ENCODE measurements around the gene CCDC172. TPM values are rescaled to one million over a fixed set of nuclear protein-coding genes. Genes with fewer than 3 reads are reported as not detected.

CCDC172 gene
- total RNA-seq, 1 donor from 2014 or later, result not detected

DNA sequence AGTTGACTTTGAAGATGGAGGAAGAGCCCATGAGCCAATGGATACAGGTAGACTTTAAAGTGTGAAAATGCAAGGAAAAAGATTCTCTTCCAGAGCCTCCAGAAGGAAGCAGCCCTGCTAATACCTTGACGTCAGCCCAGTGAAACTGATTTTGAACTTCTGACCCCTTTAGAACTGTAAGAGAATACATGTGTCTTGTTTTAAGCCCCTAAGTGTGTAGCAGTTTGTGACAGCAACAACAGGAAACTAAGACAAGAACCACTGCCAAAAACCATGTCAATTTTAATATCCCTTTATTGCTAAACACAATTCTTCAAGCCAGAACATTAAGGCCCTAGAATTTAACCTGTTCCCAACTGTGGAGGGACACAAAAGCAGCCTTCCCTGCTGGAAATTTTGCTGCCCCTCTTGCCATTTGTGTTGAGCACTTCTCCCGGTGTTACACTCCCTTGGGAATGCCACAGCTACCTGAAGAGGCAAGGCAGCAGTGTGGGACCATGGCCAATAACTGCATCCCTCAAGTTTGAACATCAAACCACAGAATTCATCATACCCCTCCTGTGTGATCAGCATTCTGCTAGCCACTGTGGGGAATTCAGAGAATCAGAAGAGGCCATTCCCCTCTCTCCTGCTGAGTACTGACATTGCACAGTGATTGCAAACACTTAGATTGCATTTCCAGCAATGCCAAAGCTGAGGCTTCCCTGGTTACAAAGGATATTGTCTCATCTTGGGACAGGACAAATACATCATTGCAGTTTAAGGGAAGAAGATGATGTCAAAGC, 12.3 kb upstream of the CCDC172 start:
- Mint-ChIP-seq H3K4me1 (peaks cover 2% of the 10 kb centered on the region), H3K27ac (no peak overlapping the region), H3K9me3 (peaks cover 3% of the 10 kb centered on the region), H3K4me3 (no peak overlapping the region), H3K27me3 (no peaks in the 10 kb centered on the region), H3K36me3 (ENCODE audit: low read depth) (no peaks in the 10 kb centered on the region)
- ChIA-PET POLR2A (no interaction called here), CTCF (no interaction called here)
- TF ChIP-seq, protein P1, sequence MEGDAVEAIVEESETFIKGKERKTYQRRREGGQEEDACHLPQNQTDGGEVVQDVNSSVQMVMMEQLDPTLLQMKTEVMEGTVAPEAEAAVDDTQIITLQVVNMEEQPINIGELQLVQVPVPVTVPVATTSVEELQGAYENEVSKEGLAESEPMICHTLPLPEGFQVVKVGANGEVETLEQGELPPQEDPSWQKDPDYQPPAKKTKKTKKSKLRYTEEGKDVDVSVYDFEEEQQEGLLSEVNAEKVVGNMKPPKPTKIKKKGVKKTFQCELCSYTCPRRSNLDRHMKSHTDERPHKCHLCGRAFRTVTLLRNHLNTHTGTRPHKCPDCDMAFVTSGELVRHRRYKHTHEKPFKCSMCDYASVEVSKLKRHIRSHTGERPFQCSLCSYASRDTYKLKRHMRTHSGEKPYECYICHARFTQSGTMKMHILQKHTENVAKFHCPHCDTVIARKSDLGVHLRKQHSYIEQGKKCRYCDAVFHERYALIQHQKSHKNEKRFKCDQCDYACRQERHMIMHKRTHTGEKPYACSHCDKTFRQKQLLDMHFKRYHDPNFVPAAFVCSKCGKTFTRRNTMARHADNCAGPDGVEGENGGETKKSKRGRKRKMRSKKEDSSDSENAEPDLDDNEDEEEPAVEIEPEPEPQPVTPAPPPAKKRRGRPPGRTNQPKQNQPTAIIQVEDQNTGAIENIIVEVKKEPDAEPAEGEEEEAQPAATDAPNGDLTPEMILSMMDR (IDR thresholded peaks at IDR 0.05), result no peak
- DNase-seq (no peak), ATAC-seq (ENCODE audit: low read depth) (no peak)
- intact Hi-C loops (cut with micrococcal nuclease), result no loop called here

DNA sequence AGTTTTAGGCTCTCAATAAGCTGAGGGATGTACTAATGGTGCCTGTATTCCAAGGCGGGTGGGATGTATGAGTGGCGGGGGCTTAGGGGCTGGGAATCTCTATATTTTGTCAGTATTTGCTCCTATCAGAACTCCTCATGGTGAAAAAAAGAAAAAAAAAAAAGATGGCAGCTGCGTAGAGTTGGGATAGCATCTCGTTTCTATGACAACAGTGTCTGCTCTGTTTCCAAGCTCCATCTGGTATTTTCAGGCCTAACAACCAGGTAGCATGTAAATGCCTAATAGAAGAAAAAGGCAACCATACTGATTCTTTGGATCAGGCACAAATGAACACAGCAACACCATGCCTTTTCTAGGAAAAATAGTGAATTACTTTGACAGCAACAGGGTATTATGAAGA, 11.7 kb upstream of the CCDC172 start:
- CTCF ChIA-PET, result interaction anchor here (0.6 kb wide), 1 partner anchor 72 kb away, joined by 3 read pairs; no protein-coding TSS in a partner anchor
- Mint-ChIP-seq H3K27me3 (no peaks in the 10 kb centered on the region), H3K9me3 (peaks cover 3% of the 10 kb centered on the region), H3K4me3 (no peak overlapping the region), H3K4me1 (peaks cover 2% of the 10 kb centered on the region), H3K27ac (no peak overlapping the region), H3K36me3 (ENCODE audit: low read depth) (no peaks in the 10 kb centered on the region)
- TF ChIP-seq, protein P1 (IDR thresholded peaks at IDR 0.05), result no peak
- POLR2A ChIA-PET, result no interaction called here
- ATAC-seq (ENCODE audit: low read depth), result no peak
- intact Hi-C loops (cut with micrococcal nuclease), result no loop called here
- no peak for DNase-seq

DNA sequence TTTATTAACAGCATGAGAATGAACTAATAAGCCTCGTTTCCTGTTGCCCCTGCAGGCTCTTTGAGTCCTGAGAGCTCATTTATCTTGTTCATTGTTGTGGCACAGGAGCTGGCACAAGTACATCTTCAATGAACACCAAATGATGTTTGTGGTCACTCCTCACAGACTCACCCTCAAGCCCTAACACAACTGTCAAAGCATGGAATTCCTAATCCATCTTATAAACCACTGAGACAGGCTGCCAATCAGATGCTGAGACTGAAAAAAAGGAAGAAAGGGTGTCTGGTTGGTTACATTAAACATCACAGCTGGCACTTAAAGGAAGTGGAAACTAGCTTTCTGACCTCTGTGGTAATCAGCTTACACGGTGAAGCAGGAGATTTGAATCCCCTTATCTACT, 7.7 kb upstream of the CCDC172 start:
- ATAC-seq (ENCODE audit: low read depth) (no peak), DNase-seq (no peak)
- Mint-ChIP-seq H3K27ac (no peak overlapping the region), H3K4me1 (peaks cover 2% of the 10 kb centered on the region), H3K27me3 (no peaks in the 10 kb centered on the region), H3K9me3 (peaks cover 3% of the 10 kb centered on the region), H3K36me3 (ENCODE audit: low read depth) (no peaks in the 10 kb centered on the region), H3K4me3 (no peak overlapping the region)
- CTCF ChIA-PET, result no interaction called here
- TF ChIP-seq, protein P1 (IDR thresholded peaks at IDR 0.05), result no peak
- POLR2A ChIA-PET, result no interaction called here
- intact Hi-C loops (cut with micrococcal nuclease), result no loop called here

DNA sequence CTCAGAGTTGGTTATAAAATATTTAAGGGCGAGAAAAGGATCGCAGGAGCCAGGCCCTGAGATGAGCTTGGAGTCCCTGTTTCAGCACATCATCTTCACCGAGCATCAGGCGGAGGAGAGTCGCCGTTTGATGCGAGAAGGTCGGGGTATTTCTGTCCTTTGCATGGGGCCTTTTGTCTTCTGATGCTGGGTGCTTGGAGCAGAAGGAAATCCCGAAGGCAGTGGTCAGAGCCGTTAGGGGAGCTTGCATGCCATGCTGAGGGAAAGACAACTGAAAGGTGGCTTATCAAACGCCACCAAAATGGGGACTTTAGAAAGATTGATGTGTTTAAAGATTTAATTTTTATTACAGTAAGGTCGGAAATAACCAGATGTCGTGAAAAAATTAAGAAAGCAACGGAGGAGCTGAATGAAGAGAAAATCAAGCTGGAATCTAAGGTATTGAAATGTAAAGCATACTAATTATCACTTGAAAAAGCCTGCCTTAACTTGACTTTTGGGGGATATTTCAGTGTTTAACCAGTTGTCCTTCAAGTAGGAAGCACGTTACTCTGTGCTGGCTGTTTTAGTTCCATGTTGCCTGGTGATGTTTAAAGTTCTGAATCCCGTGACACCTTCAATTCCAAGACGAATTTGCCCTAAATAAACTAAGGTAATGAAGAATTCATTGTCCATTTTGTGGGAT, 845 bp downstream of the CCDC172 start:
- Mint-ChIP-seq H3K4me3 (no peak overlapping the region), H3K27ac (no peak overlapping the region), H3K36me3 (ENCODE audit: low read depth) (no peaks in the 10 kb centered on the region), H3K9me3 (no peaks in the 10 kb centered on the region), H3K4me1 (no peaks in the 10 kb centered on the region), H3K27me3 (peaks cover 3% of the 10 kb centered on the region)
- CTCF ChIA-PET, result no interaction called here
- TF ChIP-seq, protein P1 (IDR thresholded peaks at IDR 0.05), result no peak
- ATAC-seq (ENCODE audit: low read depth), result no peak
- DNase-seq, result no peak
- intact Hi-C loops (cut with micrococcal nuclease), result no loop called here
- POLR2A ChIA-PET, result no interaction called here

DNA sequence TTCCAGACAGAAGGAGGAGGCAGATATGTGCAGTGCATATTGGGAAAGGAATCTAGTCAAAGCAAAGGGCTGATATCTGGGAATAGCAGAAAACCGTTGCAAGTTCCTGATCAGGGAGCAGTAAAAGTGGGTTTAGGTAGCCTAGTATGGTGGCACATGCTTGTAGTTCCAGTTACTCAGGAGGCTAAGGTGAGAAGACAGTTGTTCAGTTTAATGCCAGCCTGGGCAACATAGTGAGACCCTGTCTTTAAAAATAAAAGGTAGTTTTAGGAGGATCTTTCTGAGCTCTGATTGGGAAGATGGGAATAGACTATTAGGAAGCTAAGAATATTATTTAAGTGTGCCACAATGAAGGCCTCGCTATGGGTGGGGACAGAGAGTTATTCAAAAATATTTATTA, 1.7 kb downstream of the CCDC172 start:
- intact Hi-C loops (cut with micrococcal nuclease), result no loop called here
- POLR2A ChIA-PET, result no interaction called here
- CTCF ChIA-PET, result no interaction called here

More for the DNA sequence above, 1.7 kb downstream of the CCDC172 start:
- no peak for DNase-seq
- peaks cover 3% of the 10 kb centered on the region for H3K27me3 Mint-ChIP-seq
- no peak overlapping the region for H3K27ac Mint-ChIP-seq
- ATAC-seq (ENCODE audit: low read depth), result no peak
- no peaks in the 10 kb centered on the region for H3K4me1 Mint-ChIP-seq
- H3K9me3 Mint-ChIP-seq, result no peaks in the 10 kb centered on the region
- no peak overlapping the region for H3K4me3 Mint-ChIP-seq
- TF ChIP-seq, protein P1 (IDR thresholded peaks at IDR 0.05), result no peak
- H3K36me3 Mint-ChIP-seq (ENCODE audit: low read depth), result no peaks in the 10 kb centered on the region
